HG03460 (cell line): ENCODE measurements around the gene NOXO1.
"Not testable (repeated sequence)": the region's sequence is repeated elsewhere in the genome, so short reads cannot be mapped to it uniquely, and the experiment has no call there.

Experiments used
- ATAC-seq: cut with Tn5 transposase; IDR thresholded peaks from one replicate; pipeline ENCODE4 v1.9.1; 2021; ENCODE audit not compliant: unreplicated experiment

Gene NOXO1

GRCh38 chr16:1963806-1964505 lies 17.3 kb downstream of the NOXO1 start:
- peak; percentile 3 for ATAC-seq

- ATAC-seq, result not testable (repeated sequence)
These were observed 18.8 kb downstream of the NOXO1 start for GRCh38 chr16:1962161-1963153.

GRCh38 chr16:1961651-1962067 lies 19.6 kb downstream of the NOXO1 start:
- no peak for ATAC-seq

- ATAC-seq, result no peak
These were observed 20.3 kb downstream of the NOXO1 start for GRCh38 chr16:1960665-1961630.

GRCh38 chr16:1959269-1960039 lies 21.8 kb downstream of the NOXO1 start, which contains the start of gene NDUFB10:
TSS of gene NDUFB10 (plus strand) at chr16:1959538. CDS start at chr16:1959625, 87 bp downstream.
- peak; percentile 60 for ATAC-seq

GRCh38 chr16:1958715-1959268 lies 22.5 kb downstream of the NOXO1 start:
- no peak for ATAC-seq

GRCh38 chr16:1958143-1958491 lies 23.2 kb downstream of the NOXO1 start:
- not testable (repeated sequence) for ATAC-seq

GRCh38 chr16:1957434-1958142 lies 23.7 kb downstream of the NOXO1 start:
- not testable (repeated sequence) for ATAC-seq

GRCh38 chr16:1953734-1954133 lies 27.5 kb downstream of the NOXO1 start:
- ATAC-seq, result no peak

- ATAC-seq, result no peak
These were observed 30.7 kb downstream of the NOXO1 start for GRCh38 chr16:1950559-1950958.

- ATAC-seq, result no peak
These were observed 31.2 kb downstream of the NOXO1 start for GRCh38 chr16:1950047-1950446.

- ATAC-seq, result no peak
These were observed 31.8 kb downstream of the NOXO1 start for GRCh38 chr16:1949507-1949906.

GRCh38 chr16:1947369-1947670 lies 33.9 kb downstream of the NOXO1 start:
- no peak for ATAC-seq

GRCh38 chr16:1946495-1947368 lies 34.5 kb downstream of the NOXO1 start:
- no peak for ATAC-seq

- no peak for ATAC-seq
These were observed 35.5 kb downstream of the NOXO1 start for GRCh38 chr16:1945559-1946391.

GRCh38 chr16:1944612-1945199 lies 36.6 kb downstream of the NOXO1 start:
- no peak for ATAC-seq
